Stimulated activated memory B cell treated with anti-CD40 and anti-IgM and Interleukin-4, amounts not matched to agents 10 μg/mL and 1 μg/mL and 100 μg/mL, for 72 hours (primary cell): ENCODE measurements around the gene LGALS4.
"Not testable (repeated sequence)": the region's sequence is repeated elsewhere in the genome, so short reads cannot be mapped to it uniquely, and the experiment has no call there.

Experiments
- ATAC-seq: fragments of 150-1000 bp; cut with Tn5 transposase; 2 replicates; pipeline ENCODE4 v1.10.0; 2021
- H3K27ac Mint-ChIP-seq: one replicate; pipeline ENCODE4 v1.8.0; 2022; ENCODE audit warnings: mild to moderate bottlenecking, mixed read lengths
- H3K27me3 Mint-ChIP-seq: one replicate; pipeline ENCODE4 v1.8.0; 2022; ENCODE audit warnings: mixed read lengths
- H3K36me3 Mint-ChIP-seq: one replicate; pipeline ENCODE4 v1.8.0; 2022; ENCODE audit warnings: mixed read lengths
- H3K4me1 Mint-ChIP-seq: one replicate; pipeline ENCODE4 v1.8.0; 2022; ENCODE audit warnings: mixed read lengths
- H3K4me3 Mint-ChIP-seq: one replicate; pipeline ENCODE4 v1.8.0; 2022; ENCODE audit warnings: mild to moderate bottlenecking, moderate library complexity, mixed read lengths
- H3K9me3 Mint-ChIP-seq: one replicate; pipeline ENCODE4 v1.8.0; 2022; ENCODE audit warnings: mixed read lengths

LGALS4 gene

GRCh38 chr19:38760805-38761517 is 51.8 kb downstream of the LGALS4 start:
- H3K27me3 Mint-ChIP-seq, ATAC-seq, H3K36me3 Mint-ChIP-seq, H3K4me3 Mint-ChIP-seq, H3K9me3 Mint-ChIP-seq: not testable (repeated sequence)
- Mint-ChIP-seq H3K4me1 (peaks cover 15% of the 10 kb centered on the region), H3K27ac (peak overlapping the region; percentile 39)

DNA sequence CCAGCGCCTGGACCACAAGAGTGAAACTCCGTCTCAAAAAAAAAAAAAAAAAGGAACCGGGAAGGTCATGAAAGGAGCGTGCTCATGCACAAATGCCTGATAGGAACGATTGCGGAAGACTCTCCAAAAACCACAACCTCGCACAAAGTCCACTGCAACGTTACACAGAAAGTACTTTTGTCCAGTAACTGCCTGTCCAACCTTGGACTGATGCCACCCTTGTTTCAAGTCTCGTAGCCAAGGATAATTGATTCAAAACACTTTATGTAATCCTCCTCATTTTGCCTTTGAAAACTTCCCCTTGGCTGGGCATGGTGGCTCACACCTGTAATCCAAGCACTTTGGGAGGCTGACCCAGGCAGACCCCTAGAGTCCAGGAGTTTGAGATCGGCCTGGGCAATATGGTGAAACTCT is 53.1 kb downstream of the LGALS4 start:
- Mint-ChIP-seq H3K27me3 (no peaks in the 10 kb centered on the region), H3K9me3 (no peaks in the 10 kb centered on the region), H3K27ac (no peak overlapping the region), H3K4me1 (peaks cover 15% of the 10 kb centered on the region), H3K36me3 (no peaks in the 10 kb centered on the region), H3K4me3 (no peak overlapping the region)
- ATAC-seq = no peak

- H3K4me1 Mint-ChIP-seq, H3K9me3 Mint-ChIP-seq, ATAC-seq, H3K4me3 Mint-ChIP-seq, H3K27ac Mint-ChIP-seq, H3K36me3 Mint-ChIP-seq: not testable (repeated sequence)
- peaks cover 14% of the 10 kb centered on the region for H3K27me3 Mint-ChIP-seq
Measured at GRCh38 chr19:38754196-38754595, 58.5 kb downstream of the LGALS4 start.

GRCh38 chr19:38753783-38754182 is 59.0 kb downstream of the LGALS4 start:
- not testable (repeated sequence) for H3K36me3 Mint-ChIP-seq, H3K4me1 Mint-ChIP-seq, ATAC-seq, H3K4me3 Mint-ChIP-seq, H3K27ac Mint-ChIP-seq, H3K9me3 Mint-ChIP-seq
- H3K27me3 Mint-ChIP-seq = peaks cover 14% of the 10 kb centered on the region
